Measurements from ENCODE around the gene B4GALT6.
"Not testable (repeated sequence)": the region's sequence is repeated elsewhere in the genome, so short reads cannot be mapped to it uniquely, and the experiment has no call there.

The B4GALT6 gene

GRCh38 chr18:31684279-31685096, at the start of gene B4GALT6:
TSS of gene B4GALT6 (minus strand) at chr18:31684581. CDS start at chr18:31684426, 155 bp downstream.
- Mint-ChIP-seq H3K9me3 (no peaks in the 10 kb centered on the region), H3K4me3 (peak within 1 kb of the TSS; percentile 76)
- peak; percentile 49 for DNase-seq

GRCh38 chr18:31731628-31732027, 47.2 kb upstream of the B4GALT6 start:
- Mint-ChIP-seq H3K4me1 (ENCODE audit: low read depth) (no peaks in the 10 kb centered on the region), H3K27ac (no peak overlapping the region), H3K9me3 (no peaks in the 10 kb centered on the region), H3K27me3 (peaks cover 24% of the 10 kb centered on the region), H3K36me3 (ENCODE audit: low read depth) (no peaks in the 10 kb centered on the region), H3K4me3 (no peak overlapping the region)
- DNase-seq, result no peak

More at GRCh38 chr18:31684279-31685096, at the start of gene B4GALT6:
- Mint-ChIP-seq H3K27ac (no peak within 1 kb of the TSS), H3K36me3 (ENCODE audit: low read depth) (no peaks in the 10 kb centered on the region), H3K27me3 (peaks cover 71% of the 10 kb centered on the region), H3K4me1 (ENCODE audit: low read depth) (peaks cover 14% of the 10 kb centered on the region)

- DNase-seq; H3K4me3 Mint-ChIP-seq; H3K36me3 Mint-ChIP-seq (ENCODE audit: low read depth); H3K27ac Mint-ChIP-seq; H3K4me1 Mint-ChIP-seq (ENCODE audit: low read depth); H3K9me3 Mint-ChIP-seq: not testable (repeated sequence)
- H3K27me3 Mint-ChIP-seq, result peaks cover 43% of the 10 kb centered on the region
Measured at GRCh38 chr18:31729196-31729595, 44.8 kb upstream of the B4GALT6 start.

- Mint-ChIP-seq H3K27me3 (peaks cover 40% of the 10 kb centered on the region), H3K9me3 (peaks cover 7% of the 10 kb centered on the region), H3K4me3 (peak overlapping the region; percentile 69), H3K27ac (peak overlapping the region; percentile 27), H3K36me3 (ENCODE audit: low read depth) (no peaks in the 10 kb centered on the region), H3K4me1 (ENCODE audit: low read depth) (peaks cover 8% of the 10 kb centered on the region)
- DNase-seq, result no peak
Measured at GRCh38 chr18:31723990-31724711, 39.8 kb upstream of the B4GALT6 start.

- H3K27me3 Mint-ChIP-seq, result peaks cover 39% of the 10 kb centered on the region
- no peak overlapping the region for H3K4me3 Mint-ChIP-seq
- no peaks in the 10 kb centered on the region for H3K36me3 Mint-ChIP-seq (ENCODE audit: low read depth)
- H3K9me3 Mint-ChIP-seq, result peaks cover 11% of the 10 kb centered on the region
- no peak for DNase-seq
- no peak overlapping the region for H3K27ac Mint-ChIP-seq
- H3K4me1 Mint-ChIP-seq (ENCODE audit: low read depth), result peaks cover 8% of the 10 kb centered on the region
Measured at GRCh38 chr18:31723639-31723989, 39.2 kb upstream of the B4GALT6 start.

GRCh38 chr18:31722369-31722957, 38.1 kb upstream of the B4GALT6 start:
- Mint-ChIP-seq H3K4me1 (ENCODE audit: low read depth) (peaks cover 8% of the 10 kb centered on the region), H3K27ac (no peak overlapping the region), H3K4me3 (no peak overlapping the region), H3K36me3 (ENCODE audit: low read depth) (no peaks in the 10 kb centered on the region), H3K9me3 (peaks cover 11% of the 10 kb centered on the region), H3K27me3 (peaks cover 37% of the 10 kb centered on the region)
- DNase-seq, result peak; percentile 78

- Mint-ChIP-seq H3K4me3 (no peak overlapping the region), H3K36me3 (ENCODE audit: low read depth) (no peaks in the 10 kb centered on the region), H3K9me3 (peaks cover 11% of the 10 kb centered on the region), H3K27me3 (peaks cover 33% of the 10 kb centered on the region), H3K4me1 (ENCODE audit: low read depth) (peaks cover 8% of the 10 kb centered on the region), H3K27ac (no peak overlapping the region)
- DNase-seq, result no peak
Measured at GRCh38 chr18:31721601-31722000, 37.2 kb upstream of the B4GALT6 start.

- H3K27me3 Mint-ChIP-seq, result peaks cover 30% of the 10 kb centered on the region
- H3K9me3 Mint-ChIP-seq, result peaks cover 11% of the 10 kb centered on the region
- no peak overlapping the region for H3K4me3 Mint-ChIP-seq
- H3K27ac Mint-ChIP-seq, result no peak overlapping the region
- H3K36me3 Mint-ChIP-seq (ENCODE audit: low read depth), result no peaks in the 10 kb centered on the region
- no peak for DNase-seq
- H3K4me1 Mint-ChIP-seq (ENCODE audit: low read depth), result peaks cover 8% of the 10 kb centered on the region
Measured at GRCh38 chr18:31720867-31721266, 36.5 kb upstream of the B4GALT6 start.

- Mint-ChIP-seq H3K36me3 (ENCODE audit: low read depth) (no peaks in the 10 kb centered on the region), H3K27me3 (peaks cover 17% of the 10 kb centered on the region), H3K9me3 (peaks cover 11% of the 10 kb centered on the region), H3K4me1 (ENCODE audit: low read depth) (peaks cover 6% of the 10 kb centered on the region), H3K27ac (no peak overlapping the region), H3K4me3 (no peak overlapping the region)
- no peak for DNase-seq
Measured at GRCh38 chr18:31719363-31720006, 35.1 kb upstream of the B4GALT6 start.

- DNase-seq, result no peak
- Mint-ChIP-seq H3K9me3 (peaks cover 11% of the 10 kb centered on the region), H3K4me1 (ENCODE audit: low read depth) (no peaks in the 10 kb centered on the region), H3K27me3 (peaks cover 7% of the 10 kb centered on the region), H3K36me3 (ENCODE audit: low read depth) (no peaks in the 10 kb centered on the region), H3K27ac (no peak overlapping the region), H3K4me3 (no peak overlapping the region)
Measured at GRCh38 chr18:31718386-31718785, 34.0 kb upstream of the B4GALT6 start.

GRCh38 chr18:31716362-31716761, 32.0 kb upstream of the B4GALT6 start:
- Mint-ChIP-seq H3K36me3 (ENCODE audit: low read depth) (no peaks in the 10 kb centered on the region), H3K4me3 (no peak overlapping the region), H3K27ac (no peak overlapping the region), H3K9me3 (peaks cover 11% of the 10 kb centered on the region), H3K27me3 (no peaks in the 10 kb centered on the region), H3K4me1 (ENCODE audit: low read depth) (no peaks in the 10 kb centered on the region)
- DNase-seq, result no peak

- H3K27me3 Mint-ChIP-seq, result no peaks in the 10 kb centered on the region
- DNase-seq, result no peak
- H3K9me3 Mint-ChIP-seq, result no peaks in the 10 kb centered on the region
- H3K27ac Mint-ChIP-seq, result no peak overlapping the region
- H3K36me3 Mint-ChIP-seq (ENCODE audit: low read depth), result no peaks in the 10 kb centered on the region
- no peak overlapping the region for H3K4me3 Mint-ChIP-seq
- H3K4me1 Mint-ChIP-seq (ENCODE audit: low read depth), result no peaks in the 10 kb centered on the region
Measured at GRCh38 chr18:31711365-31712172, 27.2 kb upstream of the B4GALT6 start.

- H3K9me3 Mint-ChIP-seq, result no peaks in the 10 kb centered on the region
- H3K36me3 Mint-ChIP-seq (ENCODE audit: low read depth), result no peaks in the 10 kb centered on the region
- H3K4me1 Mint-ChIP-seq (ENCODE audit: low read depth), result no peaks in the 10 kb centered on the region
- no peak for DNase-seq
- no peaks in the 10 kb centered on the region for H3K27me3 Mint-ChIP-seq
- H3K4me3 Mint-ChIP-seq, result no peak overlapping the region
- H3K27ac Mint-ChIP-seq, result no peak overlapping the region
Measured at GRCh38 chr18:31710826-31711225, 26.4 kb upstream of the B4GALT6 start.

- Mint-ChIP-seq H3K27ac (no peak overlapping the region), H3K4me1 (ENCODE audit: low read depth) (no peaks in the 10 kb centered on the region), H3K36me3 (ENCODE audit: low read depth) (no peaks in the 10 kb centered on the region), H3K27me3 (no peaks in the 10 kb centered on the region), H3K9me3 (no peaks in the 10 kb centered on the region), H3K4me3 (no peak overlapping the region)
- DNase-seq, result no peak
Measured at GRCh38 chr18:31707815-31708214, 23.4 kb upstream of the B4GALT6 start.

All from activated T-cell treated with anti-CD3 and anti-CD28 coated beads, Interleukin-2, amount 50 U/mL, for 24 hours (primary cell).